GM19025 (cell line): Measurements from ENCODE around the gene FNDC7.
A peak's percentile ranks its signal among the peaks of the same experiment; 100 is the strongest.
"Not testable (repeated sequence)": the region's sequence is repeated elsewhere in the genome, so short reads cannot be mapped to it uniquely, and the experiment has no call there.

Experiments
- ATAC-seq: cut with Tn5 transposase; IDR thresholded peaks from one replicate; pipeline ENCODE4 v1.9.1; 2021; ENCODE audit warnings: mild to moderate bottlenecking, low read depth, moderate library complexity; ENCODE audit not compliant: unreplicated experiment

The FNDC7 gene

GRCh38 chr1:108712606-108713150 lies at the start of gene FNDC7:
FNDC7 (plus strand) TSS chr1:108712908; CDS start chr1:108712934, 26 bp downstream.
- no peak for ATAC-seq

- no peak for ATAC-seq
Observed at GRCh38 chr1:108663074-108663473, 49.6 kb upstream of the FNDC7 start.

DNA sequence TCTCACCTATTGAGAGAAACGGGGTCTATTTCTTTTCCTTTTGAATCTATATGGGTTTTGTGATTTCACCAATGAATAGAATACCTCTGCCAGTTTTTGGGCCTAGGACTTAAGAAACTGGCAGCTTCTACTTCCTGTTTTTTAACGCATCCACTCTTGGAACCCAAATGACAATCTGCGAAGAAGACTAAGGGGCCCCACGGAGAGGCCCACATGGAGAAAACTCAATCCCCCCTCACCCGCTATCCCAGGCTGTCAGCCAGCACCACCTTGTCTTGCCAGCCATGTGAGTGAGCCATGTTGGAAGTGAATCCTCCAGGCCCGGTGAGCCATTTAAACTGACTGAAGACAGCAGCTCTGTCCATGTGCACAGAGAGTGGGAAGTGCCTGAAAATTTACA lies 48.2 kb upstream of the FNDC7 start:
- ATAC-seq: no peak

DNA sequence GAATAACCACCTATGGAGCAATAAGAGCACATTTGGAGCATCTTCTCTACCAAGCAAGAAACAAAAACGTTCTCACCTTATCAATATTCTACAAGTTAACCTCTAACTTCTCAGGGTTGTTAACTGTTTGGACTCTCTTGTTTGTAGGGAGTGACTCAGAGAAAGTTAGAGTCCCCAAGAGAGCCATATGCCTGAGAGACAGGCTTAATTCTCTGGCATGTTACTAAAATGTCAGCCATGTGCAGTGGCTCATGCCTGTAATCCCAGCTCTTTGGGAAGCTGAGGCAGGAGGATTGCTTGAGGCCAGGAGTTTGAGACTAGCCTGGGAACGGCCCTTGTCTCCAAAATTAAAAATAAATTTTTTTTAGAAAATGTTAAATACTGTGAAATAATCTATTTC lies 47.6 kb upstream of the FNDC7 start:
- ATAC-seq: no peak

GRCh38 chr1:108665771-108666170 lies 46.9 kb upstream of the FNDC7 start:
- no peak for ATAC-seq

- ATAC-seq: not testable (repeated sequence)
Observed at GRCh38 chr1:108667422-108667821, 45.3 kb upstream of the FNDC7 start.

- ATAC-seq: no peak
Observed at GRCh38 chr1:108668777-108669176, 43.9 kb upstream of the FNDC7 start.

- ATAC-seq: no peak
Observed at GRCh38 chr1:108669679-108670078, 43.0 kb upstream of the FNDC7 start.

DNA sequence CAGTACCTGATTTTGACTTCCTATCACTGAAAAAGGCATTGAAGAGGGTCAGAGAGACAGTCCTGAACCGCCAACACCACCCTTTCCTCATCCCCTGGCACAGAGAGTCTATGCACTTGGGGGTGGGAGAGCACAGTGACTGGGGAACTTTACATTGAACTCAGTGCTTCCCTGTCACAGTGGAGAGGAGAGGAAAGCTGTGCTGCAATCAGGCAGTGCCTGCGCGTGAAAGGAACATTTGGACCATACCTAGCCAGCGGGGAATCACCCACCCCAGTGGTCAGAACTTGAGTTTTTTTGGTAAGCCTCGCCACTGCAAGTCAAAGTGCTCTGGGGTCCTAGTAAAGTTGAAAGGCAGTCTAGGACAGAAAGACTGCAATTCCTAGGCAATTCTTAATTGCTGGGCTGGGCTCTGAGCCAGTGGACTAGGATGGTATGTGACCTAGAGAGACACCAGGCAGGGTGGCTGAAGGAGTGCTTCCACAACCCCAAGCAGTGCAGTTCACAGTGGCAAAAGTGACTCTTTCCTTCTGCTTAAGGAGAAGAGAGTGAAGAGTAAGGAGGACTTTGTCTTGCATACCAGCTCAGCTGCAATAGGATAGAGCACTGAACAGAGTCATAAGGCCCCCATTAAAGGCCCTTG lies 42.5 kb upstream of the FNDC7 start:
- ATAC-seq: no peak

GRCh38 chr1:108671143-108671542 lies 41.6 kb upstream of the FNDC7 start:
- ATAC-seq: no peak

GRCh38 chr1:108678706-108679105 lies 34.0 kb upstream of the FNDC7 start:
- no peak for ATAC-seq

DNA sequence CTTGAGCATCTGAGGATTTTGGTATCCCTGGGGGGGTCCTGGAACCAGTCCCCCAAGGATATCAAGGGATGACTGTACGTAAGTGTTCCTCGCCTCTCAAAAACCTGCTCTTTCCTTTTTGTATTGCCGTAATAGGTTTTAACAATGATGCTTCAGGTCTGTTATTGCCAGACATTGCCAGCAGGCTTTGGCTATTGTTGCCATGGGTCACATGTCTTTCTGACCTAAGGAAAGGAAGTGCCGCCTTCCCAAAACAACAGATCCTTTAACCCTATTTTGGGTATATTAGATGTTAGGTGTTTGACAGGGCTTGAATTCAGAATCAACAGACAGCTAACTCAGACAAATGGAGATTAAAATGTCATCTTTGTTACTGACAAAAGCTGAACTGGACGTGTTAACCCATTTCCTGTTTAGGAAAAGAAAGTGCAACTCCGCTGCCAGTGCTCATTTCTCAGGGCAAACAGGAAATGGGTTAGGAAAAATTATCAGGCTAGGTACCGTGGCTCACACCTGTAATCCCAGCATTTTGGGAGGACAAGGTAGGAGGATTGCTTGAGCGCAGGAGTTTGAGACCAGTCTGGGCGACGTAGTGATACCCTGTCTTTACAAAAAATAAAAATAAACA lies 33.0 kb upstream of the FNDC7 start:
- no peak for ATAC-seq

DNA sequence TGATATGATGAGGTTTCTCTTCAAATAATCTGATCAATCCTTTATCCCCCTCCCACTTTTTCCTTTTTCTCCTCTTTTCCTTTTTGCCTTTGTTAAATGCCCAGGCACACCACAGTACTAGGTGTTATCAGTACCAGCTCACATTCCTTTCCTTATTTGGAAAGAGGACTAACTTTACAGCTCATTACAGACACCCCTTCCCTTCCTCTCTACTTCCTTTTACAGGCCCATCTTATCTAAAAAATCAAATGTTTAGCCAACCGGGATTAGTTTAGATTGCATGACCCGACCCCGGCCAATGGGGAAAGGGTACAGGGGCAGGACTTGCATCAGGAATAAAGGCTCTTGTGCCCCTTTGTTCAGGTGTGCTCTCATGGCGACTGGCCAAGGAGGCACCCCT lies 31.0 kb upstream of the FNDC7 start:
- not testable (repeated sequence) for ATAC-seq

DNA sequence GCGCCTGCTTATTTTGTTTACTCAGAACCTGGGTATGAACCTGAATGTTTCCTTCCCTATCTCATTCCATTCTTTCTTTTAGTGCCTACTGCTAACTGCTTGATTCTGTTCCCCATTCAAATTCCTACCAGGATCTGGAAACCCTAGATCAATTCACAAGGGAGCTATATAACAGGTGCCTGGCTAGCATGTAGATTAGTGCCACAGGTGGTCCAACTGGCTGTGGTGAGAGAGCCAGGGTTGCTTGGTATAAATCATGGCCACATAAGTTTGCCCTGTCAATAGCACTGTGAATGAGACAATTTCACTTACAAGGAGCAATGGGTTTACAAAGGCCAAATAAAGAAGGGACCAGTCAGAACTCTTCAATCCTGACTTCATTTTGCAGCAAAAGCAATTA lies 27.2 kb upstream of the FNDC7 start:
- ATAC-seq: no peak

DNA sequence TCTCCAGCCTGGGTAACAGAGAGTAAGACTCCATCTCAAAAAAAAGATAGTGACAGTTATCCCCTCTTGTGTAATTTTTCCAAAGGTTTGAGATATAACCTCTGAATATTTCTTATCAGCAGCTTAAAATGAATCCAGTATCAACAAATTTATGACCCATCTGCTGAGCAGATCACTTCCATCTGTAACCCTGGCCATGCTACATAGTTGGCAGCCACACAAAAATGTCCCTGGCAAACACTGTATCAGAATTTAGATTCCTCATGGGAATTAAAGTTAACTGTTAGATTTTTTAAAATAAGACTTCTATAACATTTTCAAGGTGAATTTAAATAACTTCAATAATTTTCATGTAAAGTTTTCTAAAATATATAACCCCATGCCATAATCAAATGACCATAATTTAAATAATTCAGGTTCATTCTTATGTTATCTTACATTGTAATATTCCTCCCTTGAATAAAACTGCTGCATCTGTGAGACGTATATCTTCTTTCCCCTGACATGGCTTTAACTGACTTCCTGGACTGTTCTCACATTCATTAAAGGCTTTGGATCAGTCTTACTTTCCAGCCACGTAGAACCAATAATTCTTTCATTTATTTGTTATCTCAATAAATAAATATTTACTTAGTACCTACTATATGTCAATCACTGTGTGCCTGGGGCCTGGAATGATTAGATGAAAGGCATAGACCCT lies 25.9 kb upstream of the FNDC7 start:
- ATAC-seq: no peak

DNA sequence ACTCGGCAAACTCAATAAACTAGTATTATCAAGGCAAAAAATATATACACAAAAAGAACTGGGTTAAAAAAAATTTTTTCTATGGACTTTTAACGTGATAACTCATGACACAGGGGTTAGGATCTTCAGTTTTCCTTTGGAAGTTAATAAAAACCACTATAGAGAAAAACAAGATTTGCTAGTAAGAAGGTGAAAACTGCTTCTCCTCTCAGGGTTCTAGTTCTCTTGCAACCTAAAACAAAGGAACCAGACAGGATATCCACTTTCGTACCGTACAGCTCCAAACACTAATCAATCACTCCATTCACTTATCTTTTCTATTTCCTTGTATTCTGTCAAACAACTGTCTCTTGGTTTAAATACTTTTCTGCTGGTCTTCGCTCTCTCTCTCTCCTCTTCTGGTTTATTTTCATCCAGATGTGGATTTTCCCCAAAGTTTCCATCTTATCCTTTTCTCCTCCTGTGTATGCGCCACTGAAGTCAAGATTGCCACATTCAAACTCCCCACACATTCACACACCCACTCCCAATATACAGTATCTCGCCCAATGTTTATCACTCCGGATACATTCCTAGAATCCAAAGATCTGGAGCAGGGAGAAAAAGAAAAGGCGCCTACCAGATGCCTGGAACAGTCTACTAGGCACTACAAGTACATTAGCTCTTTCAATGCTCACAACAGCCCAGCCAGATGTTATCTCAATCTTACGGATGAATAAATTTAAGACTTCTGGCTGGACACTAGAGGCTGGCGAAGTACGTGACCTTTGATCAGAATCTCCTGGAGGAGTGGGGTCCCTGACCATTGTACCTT lies 21.4 kb upstream of the FNDC7 start:
- ATAC-seq: no peak

- ATAC-seq: peak; percentile 93
Observed at GRCh38 chr1:108691942-108692723, 20.6 kb upstream of the FNDC7 start, which contains the start of gene PRPF38B. PRPF38B (plus strand) TSS chr1:108692310; CDS start chr1:108692592, 282 bp downstream.

- peak; percentile 48 for ATAC-seq
Observed at GRCh38 chr1:108692724-108693655, 19.7 kb upstream of the FNDC7 start.

DNA sequence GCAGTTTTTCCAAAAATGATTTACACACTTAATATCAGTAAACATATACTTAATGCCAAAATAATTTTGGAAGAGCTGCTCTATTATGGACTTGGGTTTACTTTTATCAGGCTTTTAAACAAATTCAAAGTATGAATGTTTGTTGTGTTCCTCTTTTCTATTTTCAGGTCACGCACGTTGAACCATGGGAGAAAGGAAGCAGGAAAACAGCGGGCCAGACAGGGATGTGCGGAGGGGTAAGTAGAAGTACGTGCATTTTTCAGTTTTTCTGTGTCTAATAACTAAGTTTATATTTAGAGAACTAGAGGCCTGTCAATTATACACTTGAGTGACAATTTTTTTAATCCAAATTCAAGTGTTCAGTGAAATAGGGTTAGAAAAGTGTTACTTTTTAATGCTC lies 17.2 kb upstream of the FNDC7 start:
- no peak for ATAC-seq
